GM18519 (cell line): ENCODE measurements around the gene TRAF5.
"Not testable (repeated sequence)": the region's sequence is repeated elsewhere in the genome, so short reads cannot be mapped to it uniquely, and the experiment has no call there.

Experiments
- ATAC-seq: cut with Tn5 transposase; IDR thresholded peaks from one replicate; pipeline ENCODE4 v1.9.1; 2021; ENCODE audit warnings: mild to moderate bottlenecking, moderate library complexity; ENCODE audit not compliant: unreplicated experiment, low FRiP score

The TRAF5 gene

GRCh38 chr1:211326528-211327345, at the start of gene TRAF5:
Gene TRAF5 (plus strand): TSS chr1:211326833. CDS start chr1:211353240, 26,407 bp downstream.
- no peak for ATAC-seq

GRCh38 chr1:211279340-211279739, 47.3 kb upstream of the TRAF5 start:
- ATAC-seq, result no peak

GRCh38 chr1:211280910-211281309, 45.7 kb upstream of the TRAF5 start:
- no peak for ATAC-seq

GRCh38 chr1:211281320-211282022, 45.2 kb upstream of the TRAF5 start:
- ATAC-seq, result no peak

- no peak for ATAC-seq
These were observed 44.6 kb upstream of the TRAF5 start for GRCh38 chr1:211282023-211282373.

GRCh38 chr1:211285196-211285595, 41.4 kb upstream of the TRAF5 start:
- ATAC-seq, result no peak

- ATAC-seq, result no peak
These were observed 39.4 kb upstream of the TRAF5 start for GRCh38 chr1:211287218-211287617.

DNA sequence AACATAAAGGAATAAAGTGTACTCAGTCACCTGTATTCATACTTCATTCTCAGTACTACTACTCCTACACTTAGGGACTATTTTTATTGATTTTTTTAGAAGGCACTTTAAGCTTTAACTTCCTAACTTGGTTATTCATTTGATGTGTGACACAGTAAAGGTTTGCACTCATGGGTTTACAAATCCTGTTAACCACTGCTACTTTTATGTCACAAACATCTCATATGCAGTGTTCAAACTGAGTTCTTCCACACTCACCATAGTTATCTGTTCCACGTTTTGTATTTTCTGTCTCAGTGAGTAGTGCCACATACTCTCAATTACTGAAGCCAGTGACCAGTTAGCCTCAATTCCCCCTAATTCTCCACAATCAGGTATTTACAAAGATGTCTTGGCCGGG, 34.2 kb upstream of the TRAF5 start:
- no peak for ATAC-seq

GRCh38 chr1:211296396-211296795, 30.2 kb upstream of the TRAF5 start:
- ATAC-seq, result no peak

- peak; percentile 96 for ATAC-seq
These were observed 21.6 kb upstream of the TRAF5 start for GRCh38 chr1:211305044-211305443.

DNA sequence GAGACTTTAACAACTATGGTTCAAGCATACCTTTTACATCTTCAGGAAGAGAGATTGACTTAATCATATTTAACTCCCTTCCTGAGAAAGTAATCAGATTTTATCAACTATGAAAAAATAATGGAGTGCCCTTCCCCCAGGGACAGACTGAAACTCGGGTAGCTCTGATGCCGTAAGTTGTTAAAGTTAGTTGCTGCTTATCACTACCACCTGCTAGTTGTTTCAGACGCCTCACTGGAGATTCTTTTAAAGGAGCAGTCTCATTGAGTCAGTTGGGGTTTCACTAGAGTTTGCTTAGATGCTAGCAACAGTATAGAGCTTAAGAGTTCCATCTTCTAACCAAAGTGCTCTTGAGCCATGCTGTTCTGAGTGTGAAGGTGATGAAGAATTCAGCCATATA, 17.0 kb upstream of the TRAF5 start:
- no peak for ATAC-seq

- ATAC-seq, result no peak
These were observed 13.2 kb upstream of the TRAF5 start for GRCh38 chr1:211313392-211313791.

GRCh38 chr1:211318576-211319280, 7.9 kb upstream of the TRAF5 start:
- ATAC-seq, result no peak

GRCh38 chr1:211319892-211320291, 6.7 kb upstream of the TRAF5 start:
- no peak for ATAC-seq

DNA sequence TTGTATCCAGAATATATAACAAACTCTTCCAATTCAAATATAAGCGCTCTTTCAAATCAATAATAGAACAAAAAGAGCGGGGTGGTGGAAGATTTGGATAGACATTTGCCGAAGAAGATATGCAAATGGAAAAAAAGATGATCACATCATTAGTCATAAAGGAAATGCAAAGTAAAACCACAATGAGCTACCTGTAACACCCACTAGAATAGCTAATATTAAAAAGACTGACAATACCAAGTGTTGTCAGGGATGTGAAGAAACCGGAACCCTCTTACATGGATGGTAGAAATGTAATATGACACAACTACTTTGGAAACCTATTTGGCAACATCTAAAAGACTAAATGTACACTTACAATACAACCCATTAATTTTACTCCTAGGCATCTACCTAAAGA, 5.7 kb upstream of the TRAF5 start:
- ATAC-seq, result no peak

DNA sequence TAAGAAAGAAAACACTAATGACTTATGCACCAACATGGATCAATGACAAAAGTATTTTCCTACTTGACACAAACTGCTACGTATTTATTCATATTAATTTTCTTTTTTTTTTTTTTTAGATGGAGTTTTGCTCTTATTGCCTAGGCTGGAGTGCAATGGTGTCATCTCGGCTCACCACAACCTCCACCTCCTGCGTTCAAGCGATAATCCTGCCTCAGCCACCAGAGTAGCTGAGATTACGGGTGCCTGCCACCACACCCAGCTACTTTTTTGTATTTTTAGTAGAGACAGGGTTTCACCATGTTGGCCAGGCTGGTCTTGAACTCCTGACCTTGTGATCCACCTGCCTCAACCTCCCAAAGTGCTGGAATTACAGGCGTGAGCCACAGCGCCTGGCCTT, 5.0 kb upstream of the TRAF5 start:
- not testable (repeated sequence) for ATAC-seq

- ATAC-seq, result peak; percentile 66
These were observed 3.2 kb upstream of the TRAF5 start for GRCh38 chr1:211323156-211324063.

- no peak for ATAC-seq
These were observed 1.4 kb upstream of the TRAF5 start for GRCh38 chr1:211324992-211325775.

DNA sequence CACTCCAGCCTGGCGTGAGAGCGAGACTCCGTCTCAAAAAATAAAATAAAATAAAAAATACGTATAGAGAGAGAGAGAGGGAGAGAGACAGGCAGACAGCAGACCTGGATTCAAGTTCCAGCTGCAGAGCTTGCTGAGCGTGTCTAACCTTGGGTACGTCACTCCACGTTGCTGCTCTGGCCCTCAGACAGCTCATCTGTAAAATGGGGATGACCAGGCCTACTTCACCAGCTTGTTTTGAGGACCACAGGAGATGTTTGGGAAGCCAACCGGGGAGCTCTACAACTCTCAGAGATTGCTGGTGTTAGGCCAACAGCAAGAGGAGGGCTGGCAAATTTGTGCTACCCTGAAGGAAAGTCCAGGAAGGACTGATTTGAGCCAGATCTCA, 499 bp upstream of the TRAF5 start:
- no peak for ATAC-seq
